ENCODE measurements around the gene CARNS1. TPM values are rescaled to one million over a fixed set of nuclear protein-coding genes. Genes with fewer than 3 reads are reported as not detected.

The CARNS1 gene
- polyA plus RNA-seq, 1 donor from 2014 or later: not detected

DNA sequence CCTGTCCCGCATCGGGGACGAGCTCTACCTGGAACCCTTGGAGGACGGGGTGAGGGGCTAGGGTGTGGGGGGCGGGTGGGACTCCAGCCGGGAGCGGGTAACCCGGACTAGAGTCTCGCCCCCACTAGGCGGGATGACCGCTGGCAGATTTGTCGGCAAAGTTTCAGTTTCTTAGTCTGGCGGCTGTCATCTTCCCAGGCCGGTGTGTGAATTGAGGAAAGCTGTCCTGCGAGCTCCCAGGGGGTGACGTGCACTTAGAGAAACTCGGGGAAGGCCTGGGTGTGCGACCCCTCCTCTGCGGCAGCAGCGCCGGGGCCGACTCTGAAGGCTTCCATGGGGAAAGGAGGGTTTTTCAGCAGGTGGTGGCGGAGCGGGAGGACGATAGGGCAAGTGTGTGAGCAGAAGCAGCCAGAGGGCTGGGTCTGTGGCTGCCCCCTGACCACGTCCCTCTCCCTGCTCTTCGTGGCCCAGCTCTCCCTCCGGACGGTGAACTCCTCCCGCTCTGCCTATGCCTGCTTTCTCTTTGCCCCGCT lies 23.2 kb upstream of the CARNS1 start:
- Histone ChIP-seq H3K9ac (ENCODE audit: low read length) (peak overlapping the region; percentile 73), H4K20me1 (ENCODE audit: insufficient read depth) (no peaks in the 10 kb centered on the region), H3K4me3 (ENCODE audit: low read length) (peak overlapping the region; percentile 88), H3K9me3 (ENCODE audit: low read length) (no peaks in the 10 kb centered on the region), H2AFZ (ENCODE audit: low read depth, low read length) (peak overlapping the region; percentile 78), H3K27ac (ENCODE audit: low read length) (no peak overlapping the region), H3K79me2 (replicated peaks; ENCODE audit: insufficient read depth, low read length) (no peaks in the 10 kb centered on the region), H3K4me2 (ENCODE audit: low read length) (peak overlapping the region; percentile 76), H3K27me3 (ENCODE audit: insufficient read depth, low read depth, low read length) (no peaks in the 10 kb centered on the region), H3K9me2 (ENCODE audit: insufficient read depth, low read length) (no peaks in the 10 kb centered on the region), H3K36me3 (ENCODE audit: insufficient read depth, low read length) (no peaks in the 10 kb centered on the region), H3F3A (ENCODE audit: insufficient read depth, low read length, poor library complexity, severe bottlenecking) (no peaks in the 10 kb centered on the region)
- TF ChIP-seq EP300 (conservative IDR thresholded peaks at IDR 0.05; ENCODE audit: poor library complexity, severe bottlenecking) (no peak), POLR2AphosphoS5 (IDR thresholded peaks at IDR 0.05) (no peak), EZH2 (IDR thresholded peaks at IDR 0.05; ENCODE audit: borderline replicate concordance, insufficient read depth, low read length, poor library complexity, severe bottlenecking) (no peak), RAD21 (conservative IDR thresholded peaks at IDR 0.05) (no peak), SMC3 (conservative IDR thresholded peaks at IDR 0.05; ENCODE audit: poor library complexity) (no peak), TAF1 (IDR thresholded peaks at IDR 0.05; ENCODE audit: low read depth) (no peak), MXI1 (conservative IDR thresholded peaks at IDR 0.05; ENCODE audit: poor library complexity, severe bottlenecking) (no peak)
- TF ChIP-seq, protein P1, sequence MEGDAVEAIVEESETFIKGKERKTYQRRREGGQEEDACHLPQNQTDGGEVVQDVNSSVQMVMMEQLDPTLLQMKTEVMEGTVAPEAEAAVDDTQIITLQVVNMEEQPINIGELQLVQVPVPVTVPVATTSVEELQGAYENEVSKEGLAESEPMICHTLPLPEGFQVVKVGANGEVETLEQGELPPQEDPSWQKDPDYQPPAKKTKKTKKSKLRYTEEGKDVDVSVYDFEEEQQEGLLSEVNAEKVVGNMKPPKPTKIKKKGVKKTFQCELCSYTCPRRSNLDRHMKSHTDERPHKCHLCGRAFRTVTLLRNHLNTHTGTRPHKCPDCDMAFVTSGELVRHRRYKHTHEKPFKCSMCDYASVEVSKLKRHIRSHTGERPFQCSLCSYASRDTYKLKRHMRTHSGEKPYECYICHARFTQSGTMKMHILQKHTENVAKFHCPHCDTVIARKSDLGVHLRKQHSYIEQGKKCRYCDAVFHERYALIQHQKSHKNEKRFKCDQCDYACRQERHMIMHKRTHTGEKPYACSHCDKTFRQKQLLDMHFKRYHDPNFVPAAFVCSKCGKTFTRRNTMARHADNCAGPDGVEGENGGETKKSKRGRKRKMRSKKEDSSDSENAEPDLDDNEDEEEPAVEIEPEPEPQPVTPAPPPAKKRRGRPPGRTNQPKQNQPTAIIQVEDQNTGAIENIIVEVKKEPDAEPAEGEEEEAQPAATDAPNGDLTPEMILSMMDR (IDR thresholded peaks at IDR 0.05; ENCODE audit: poor library complexity, severe bottlenecking): no peak
- TF ChIP-seq, protein P2, sequence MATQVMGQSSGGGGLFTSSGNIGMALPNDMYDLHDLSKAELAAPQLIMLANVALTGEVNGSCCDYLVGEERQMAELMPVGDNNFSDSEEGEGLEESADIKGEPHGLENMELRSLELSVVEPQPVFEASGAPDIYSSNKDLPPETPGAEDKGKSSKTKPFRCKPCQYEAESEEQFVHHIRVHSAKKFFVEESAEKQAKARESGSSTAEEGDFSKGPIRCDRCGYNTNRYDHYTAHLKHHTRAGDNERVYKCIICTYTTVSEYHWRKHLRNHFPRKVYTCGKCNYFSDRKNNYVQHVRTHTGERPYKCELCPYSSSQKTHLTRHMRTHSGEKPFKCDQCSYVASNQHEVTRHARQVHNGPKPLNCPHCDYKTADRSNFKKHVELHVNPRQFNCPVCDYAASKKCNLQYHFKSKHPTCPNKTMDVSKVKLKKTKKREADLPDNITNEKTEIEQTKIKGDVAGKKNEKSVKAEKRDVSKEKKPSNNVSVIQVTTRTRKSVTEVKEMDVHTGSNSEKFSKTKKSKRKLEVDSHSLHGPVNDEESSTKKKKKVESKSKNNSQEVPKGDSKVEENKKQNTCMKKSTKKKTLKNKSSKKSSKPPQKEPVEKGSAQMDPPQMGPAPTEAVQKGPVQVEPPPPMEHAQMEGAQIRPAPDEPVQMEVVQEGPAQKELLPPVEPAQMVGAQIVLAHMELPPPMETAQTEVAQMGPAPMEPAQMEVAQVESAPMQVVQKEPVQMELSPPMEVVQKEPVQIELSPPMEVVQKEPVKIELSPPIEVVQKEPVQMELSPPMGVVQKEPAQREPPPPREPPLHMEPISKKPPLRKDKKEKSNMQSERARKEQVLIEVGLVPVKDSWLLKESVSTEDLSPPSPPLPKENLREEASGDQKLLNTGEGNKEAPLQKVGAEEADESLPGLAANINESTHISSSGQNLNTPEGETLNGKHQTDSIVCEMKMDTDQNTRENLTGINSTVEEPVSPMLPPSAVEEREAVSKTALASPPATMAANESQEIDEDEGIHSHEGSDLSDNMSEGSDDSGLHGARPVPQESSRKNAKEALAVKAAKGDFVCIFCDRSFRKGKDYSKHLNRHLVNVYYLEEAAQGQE (IDR thresholded peaks at IDR 0.05; ENCODE audit: borderline replicate concordance): no peak

DNA sequence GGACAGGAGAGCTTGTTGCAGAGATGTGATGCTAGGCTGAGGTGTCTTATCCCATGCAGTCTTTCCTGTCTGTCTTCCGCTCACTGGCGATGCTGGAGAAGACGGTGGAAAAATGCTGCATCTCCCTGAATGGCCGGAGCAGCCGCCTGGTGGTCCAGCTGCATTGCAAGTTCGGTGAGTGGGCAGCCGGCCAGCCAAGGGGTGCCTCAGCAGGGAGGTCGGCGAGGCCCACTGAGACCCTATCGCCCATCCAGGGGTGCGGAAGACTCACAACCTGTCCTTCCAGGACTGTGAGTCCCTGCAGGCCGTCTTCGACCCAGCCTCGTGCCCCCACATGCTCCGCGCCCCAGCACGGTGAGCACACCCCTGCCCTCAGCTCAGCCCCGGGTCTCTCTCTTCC lies 22.0 kb upstream of the CARNS1 start:
- H3K9me2 ChIP-seq (ENCODE audit: insufficient read depth, low read length): no peaks in the 10 kb centered on the region
- no peaks in the 10 kb centered on the region for H3F3A ChIP-seq (ENCODE audit: insufficient read depth, low read length, poor library complexity, severe bottlenecking)
- no peak overlapping the region for H2AFZ ChIP-seq (ENCODE audit: low read depth, low read length)
- no peaks in the 10 kb centered on the region for H3K27me3 ChIP-seq (ENCODE audit: insufficient read depth, low read depth, low read length)
- no peak overlapping the region for H3K9ac ChIP-seq (ENCODE audit: low read length)
- H3K4me2 ChIP-seq (ENCODE audit: low read length): no peak overlapping the region
- H4K20me1 ChIP-seq (ENCODE audit: insufficient read depth): no peaks in the 10 kb centered on the region
- H3K79me2 ChIP-seq (replicated peaks; ENCODE audit: insufficient read depth, low read length): no peaks in the 10 kb centered on the region
- H3K27ac ChIP-seq (ENCODE audit: low read length): no peak overlapping the region
- H3K4me3 ChIP-seq (ENCODE audit: low read length): no peak overlapping the region
- no peaks in the 10 kb centered on the region for H3K9me3 ChIP-seq (ENCODE audit: low read length)
- TF ChIP-seq POLR2AphosphoS5 (IDR thresholded peaks at IDR 0.05) (no peak), EP300 (conservative IDR thresholded peaks at IDR 0.05; ENCODE audit: poor library complexity, severe bottlenecking) (no peak), MXI1 (conservative IDR thresholded peaks at IDR 0.05; ENCODE audit: poor library complexity, severe bottlenecking) (no peak), SMC3 (conservative IDR thresholded peaks at IDR 0.05; ENCODE audit: poor library complexity) (no peak), TAF1 (IDR thresholded peaks at IDR 0.05; ENCODE audit: low read depth) (no peak), RAD21 (conservative IDR thresholded peaks at IDR 0.05) (no peak), EZH2 (IDR thresholded peaks at IDR 0.05; ENCODE audit: borderline replicate concordance, insufficient read depth, low read length, poor library complexity, severe bottlenecking) (no peak)
- TF ChIP-seq, protein P2 (IDR thresholded peaks at IDR 0.05; ENCODE audit: borderline replicate concordance): no peak
- TF ChIP-seq, protein P1 (IDR thresholded peaks at IDR 0.05; ENCODE audit: poor library complexity, severe bottlenecking): no peak
- no peaks in the 10 kb centered on the region for H3K36me3 ChIP-seq (ENCODE audit: insufficient read depth, low read length)

Measured in neural cell (in vitro differentiated cells).